Activated B cell treated with CpG ODN at 0.5 μM for 24 hours (primary cell): ENCODE measurements around the gene CHRM1. TPM values are rescaled to one million over a fixed set of nuclear protein-coding genes. Genes with fewer than 3 reads are reported as not detected.
A peak's percentile ranks its signal among the peaks of the same experiment; 100 is the strongest.

ENCODE experiments used
- ATAC-seq: fragments of 200-7000 bp; cut with Tn5 transposase; one replicate; pipeline ENCODE4 v1.10.0; 2021; ENCODE audit warnings: low read depth, mild to moderate bottlenecking, moderate library complexity
- CTCF ChIA-PET: fragments of 350-600 bp; sonication (Branson Sonifier 250); formaldehyde crosslinking; loops from one replicate; lab custom pipeline; 2021; ENCODE audit warnings: antibody characterized with exemption; lab: Charles Lee
- POLR2A ChIA-PET: fragments of 350-600 bp; sonication (Branson Sonifier 250); formaldehyde crosslinking; loops from one replicate; lab custom pipeline; 2021; ENCODE audit warnings: antibody characterized with exemption; lab: Charles Lee
- DNase-seq: peaks from one replicate; pipeline ENCODE4 v3.0.0; 2022
- H3K27ac Mint-ChIP-seq: one replicate; pipeline ENCODE4 v1.8.0; 2020; ENCODE audit warnings: mixed read lengths
- H3K27me3 Mint-ChIP-seq: one replicate; pipeline ENCODE4 v1.8.0; 2021; ENCODE audit warnings: mixed read lengths
- H3K36me3 Mint-ChIP-seq: one replicate; pipeline ENCODE4 v1.8.0; 2021; ENCODE audit warnings: low read depth, mixed read lengths
- H3K4me1 Mint-ChIP-seq: one replicate; pipeline ENCODE4 v1.8.0; 2021; ENCODE audit warnings: mixed read lengths
- H3K4me3 Mint-ChIP-seq: one replicate; pipeline ENCODE4 v1.8.0; 2020; ENCODE audit warnings: mild to moderate bottlenecking, mixed read lengths
- H3K9me3 Mint-ChIP-seq: one replicate; pipeline ENCODE4 v1.8.0; 2020; ENCODE audit warnings: mixed read lengths
- CTCF ChIP-seq: fragments of 200-600 bp; IDR thresholded peaks from one replicate; pipeline ENCODE4 v1.8.0; 2022; ENCODE audit warnings: antibody characterized with exemption, mild to moderate bottlenecking
- intact Hi-C: fragments of 100-400 bp; cut with micrococcal nuclease; formaldehyde crosslinking; loops from one replicate; pipeline ENCODE4 v1.15.1; 2024
- total RNA-seq: library from RNA; stranded (reverse); gene quantifications from 2 replicates; pipeline ENCODE4 v1.2.3, GENCODE V29; 2022

The CHRM1 gene
- total RNA-seq, 1 donor from 2014 or later = not detected

GRCh38 chr11:62880231-62880802 lies 40.8 kb downstream of the CHRM1 start:
- DNase-seq = no peak
- peaks cover 48% of the 10 kb centered on the region for H3K36me3 Mint-ChIP-seq

DNA sequence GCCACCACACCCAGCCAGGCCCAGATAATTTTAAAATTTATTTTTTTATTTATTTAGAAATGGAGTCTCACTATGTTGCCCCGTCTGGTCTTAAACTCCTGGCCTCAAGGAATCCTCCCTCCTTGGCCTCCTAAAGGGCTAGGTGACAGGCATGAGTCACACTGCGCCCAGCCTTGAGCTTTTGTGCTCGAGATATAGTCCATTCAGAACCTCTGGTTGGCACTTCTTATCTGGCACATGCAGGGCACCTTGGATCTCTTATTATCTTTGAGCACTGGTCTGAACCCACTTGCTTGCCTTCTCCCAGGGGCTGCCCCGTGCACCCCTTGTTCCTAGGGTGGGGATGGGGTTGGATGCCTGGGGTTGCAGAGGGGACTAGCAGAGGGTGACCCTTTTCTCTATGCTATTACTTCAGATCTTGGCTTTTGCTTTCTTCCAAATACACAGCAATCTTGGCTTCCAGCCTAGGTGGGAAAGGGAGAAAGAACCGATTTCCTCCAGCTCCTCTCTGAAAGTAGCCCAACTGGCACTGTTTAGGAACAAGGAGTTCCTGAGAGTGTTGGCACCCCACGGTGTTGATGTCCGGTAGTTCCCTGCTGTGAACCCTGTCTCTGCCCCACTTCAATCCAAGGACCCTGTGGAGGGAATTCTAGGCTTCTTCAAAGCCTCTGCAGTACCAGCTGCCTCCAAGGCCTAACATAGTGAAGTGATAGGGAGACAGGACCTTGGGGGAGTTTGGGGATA lies 41.8 kb downstream of the CHRM1 start:
- CTCF ChIA-PET = no interaction called here
- Mint-ChIP-seq H3K9me3 (no peaks in the 10 kb centered on the region), H3K27me3 (no peaks in the 10 kb centered on the region), H3K36me3 (peaks cover 41% of the 10 kb centered on the region), H3K4me1 (peaks cover 38% of the 10 kb centered on the region), H3K27ac (peak overlapping the region; percentile 100), H3K4me3 (peak overlapping the region; percentile 100)
- no peak for ATAC-seq
- no peak for DNase-seq
- intact Hi-C loops = no loop called here
- POLR2A ChIA-PET = interaction anchor here (0.5 to 7.7 kb wide), 13 partner anchors 24 to 287 kb away, joined by 3 to 258 read pairs (median 13); partner anchors contain the start of genes HNRNPUL2, MTA2, STX5 and TAF6L
- TF ChIP-seq CTCF = no peak

More at GRCh38 chr11:62880231-62880802, 40.8 kb downstream of the CHRM1 start:
- intact Hi-C loops = loop anchor here (1.0 to 10.0 kb wide), 5 partner anchors 18 to 684 kb away; partner anchors contain the start of genes MTA2, NXF1 and PLAAT2
- ATAC-seq = peak; percentile 15
- H3K4me3 Mint-ChIP-seq = peak overlapping the region; percentile 100
- no peaks in the 10 kb centered on the region for H3K9me3 Mint-ChIP-seq
- CTCF ChIA-PET = interaction anchor here (0.9 to 2.7 kb wide), 4 partner anchors 24 to 200 kb away, joined by 3 to 21 read pairs (median 10); partner anchors contain the start of genes BSCL2 and TMEM179B
- no peaks in the 10 kb centered on the region for H3K27me3 Mint-ChIP-seq
- peak overlapping the region; percentile 100 for H3K27ac Mint-ChIP-seq
- no peak for TF ChIP-seq CTCF
- POLR2A ChIA-PET = interaction anchor here (0.6 to 7.7 kb wide), 33 partner anchors 9 to 791 kb away, joined by 3 to 258 read pairs (median 12); partner anchors contain the start of genes ATL3, BSCL2, C11orf98 and CSKMT
- peaks cover 43% of the 10 kb centered on the region for H3K4me1 Mint-ChIP-seq

- no peak overlapping the region for H3K27ac Mint-ChIP-seq
- ChIA-PET CTCF (no interaction called here), POLR2A (interaction anchor here (0.7 to 2.6 kb wide), 3 partner anchors 9 to 22 kb away, joined by 4 to 7 read pairs (median 4); no protein-coding TSS in a partner anchor)
- no peak overlapping the region for H3K4me3 Mint-ChIP-seq
- H3K4me1 Mint-ChIP-seq = peaks cover 14% of the 10 kb centered on the region
- peaks cover 14% of the 10 kb centered on the region for H3K36me3 Mint-ChIP-seq
- TF ChIP-seq CTCF = no peak
- ATAC-seq = no peak
- intact Hi-C loops = no loop called here
- no peaks in the 10 kb centered on the region for H3K9me3 Mint-ChIP-seq
- no peak for DNase-seq
- no peaks in the 10 kb centered on the region for H3K27me3 Mint-ChIP-seq
Observed at GRCh38 chr11:62876712-62877111, 44.5 kb downstream of the CHRM1 start.

- no peak for TF ChIP-seq CTCF
- intact Hi-C loops = no loop called here
- Mint-ChIP-seq H3K27ac (no peak overlapping the region), H3K4me1 (peaks cover 11% of the 10 kb centered on the region), H3K4me3 (no peak overlapping the region), H3K9me3 (no peaks in the 10 kb centered on the region), H3K27me3 (no peaks in the 10 kb centered on the region), H3K36me3 (peaks cover 7% of the 10 kb centered on the region)
- ATAC-seq = no peak
- ChIA-PET POLR2A (interaction anchor here (0.6 to 2.6 kb wide), 6 partner anchors 10 to 318 kb away, joined by 3 to 7 read pairs (median 4); no protein-coding TSS in a partner anchor), CTCF (no interaction called here)
- no peak for DNase-seq
Observed at GRCh38 chr11:62875698-62876478, 45.3 kb downstream of the CHRM1 start.
